ENCODE results near the gene NDFIP1. TPM values are rescaled to one million over a fixed set of nuclear protein-coding genes. Genes with fewer than 3 reads are reported as not detected.

The NDFIP1 gene
- total RNA-seq, 1 donor from 2014 or later = 43.3 TPM

DNA sequence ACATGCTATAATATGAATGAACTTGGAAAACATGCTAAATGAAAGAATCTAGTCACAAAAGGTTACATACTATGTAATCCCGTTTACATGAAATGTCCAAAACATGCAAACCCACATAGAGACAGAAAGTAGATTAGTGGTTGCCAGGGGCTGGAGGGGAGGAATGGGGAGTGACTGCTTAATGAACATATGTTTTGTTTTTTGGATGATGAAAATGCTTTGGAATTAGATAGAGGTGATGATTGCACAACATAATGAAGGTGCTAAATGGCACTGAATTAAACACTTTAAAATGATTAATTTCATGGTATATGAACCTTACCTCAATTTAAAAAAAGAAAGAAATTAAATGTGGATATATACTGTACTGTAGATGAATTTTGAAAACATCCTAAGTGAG is 17.6 kb upstream of the NDFIP1 start:
- Histone ChIP-seq H3K4me1 (ENCODE audit: control insufficient read depth in 3 of 3, insufficient read depth in 3 of 3, low read length in 3 of 3) (peaks cover 12 to 21% (median 13%) of the 10 kb centered on the region in 3 donors), H3K4me3 (ENCODE audit: low read length in 3 of 3) (no peak overlapping the region), H3K27me3 (ENCODE audit: control insufficient read depth in 3 of 3, insufficient read depth in 3 of 3, low read length in 3 of 3) (no peaks in the 10 kb centered on the region), H3K27ac (ENCODE audit: low read depth, low read length) (no peak overlapping the region), H3K36me3 (ENCODE audit: control insufficient read depth in 3 of 3, insufficient read depth in 3 of 3, low read length in 3 of 3) (no peaks in the 10 kb centered on the region), H3K9me3 (ENCODE audit: control insufficient read depth in 3 of 3, low read length in 3 of 3) (no peaks in the 10 kb centered on the region), H3K9ac (ENCODE audit: low read depth in 1 of 3, low read length in 3 of 3) (no peak overlapping the region)

DNA sequence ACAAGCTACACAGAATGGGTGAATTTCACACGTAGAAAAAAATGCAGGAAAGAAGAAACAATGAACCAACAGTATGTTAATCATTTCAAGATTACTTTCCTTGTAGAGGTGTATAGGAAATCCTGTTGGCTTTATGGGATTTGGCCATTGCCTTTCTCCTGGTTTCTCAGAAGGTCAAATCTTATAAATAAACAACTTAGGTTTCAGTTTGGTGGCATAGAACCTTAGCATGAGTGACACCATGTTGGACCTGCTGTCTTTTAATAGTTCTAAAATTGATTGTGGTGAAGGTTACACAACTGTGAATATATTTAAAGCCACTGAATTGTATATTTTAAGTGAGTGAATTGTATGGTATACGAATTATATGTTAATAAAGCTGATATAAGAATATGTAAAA is 16.7 kb upstream of the NDFIP1 start:
- no peak overlapping the region for H3K27ac ChIP-seq (ENCODE audit: low read depth, low read length)
- no peaks in the 10 kb centered on the region for H3K9me3 ChIP-seq (ENCODE audit: control insufficient read depth in 3 of 3, low read length in 3 of 3)
- no peaks in the 10 kb centered on the region for H3K36me3 ChIP-seq (ENCODE audit: control insufficient read depth in 3 of 3, insufficient read depth in 3 of 3, low read length in 3 of 3)
- H3K27me3 ChIP-seq (ENCODE audit: control insufficient read depth in 3 of 3, insufficient read depth in 3 of 3, low read length in 3 of 3) = no peaks in the 10 kb centered on the region
- H3K9ac ChIP-seq (ENCODE audit: low read depth in 1 of 3, low read length in 3 of 3) = no peak overlapping the region
- peaks cover 12 to 21% (median 13%) of the 10 kb centered on the region in 3 donors for H3K4me1 ChIP-seq (ENCODE audit: control insufficient read depth in 3 of 3, insufficient read depth in 3 of 3, low read length in 3 of 3)
- no peak overlapping the region for H3K4me3 ChIP-seq (ENCODE audit: low read length in 3 of 3)

DNA sequence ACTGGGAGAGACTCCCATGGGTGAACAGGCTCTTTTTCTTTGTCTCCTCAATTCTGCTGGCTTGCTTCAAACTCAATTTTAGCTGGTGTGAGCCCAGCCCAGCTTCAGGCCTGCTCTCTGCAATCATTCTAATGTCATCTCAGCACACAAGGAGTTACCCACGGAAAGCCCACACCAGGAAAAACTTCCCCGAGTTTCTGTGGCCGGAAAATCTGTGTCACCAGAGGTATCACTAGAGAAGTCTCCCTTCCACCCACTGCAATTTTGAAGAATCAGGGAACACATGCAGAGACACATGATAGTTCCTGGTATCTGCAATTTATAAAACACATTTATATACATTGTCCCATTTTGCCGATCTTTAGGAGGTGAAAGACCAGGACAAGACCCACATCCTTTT is 13.5 kb upstream of the NDFIP1 start:
- Histone ChIP-seq H3K4me3 (ENCODE audit: low read length in 3 of 3) (peak overlapping the region in 1 of 3 donors; percentile 17), H3K27ac (ENCODE audit: low read depth, low read length) (peak overlapping the region; percentile 16), H3K36me3 (ENCODE audit: control insufficient read depth in 3 of 3, insufficient read depth in 3 of 3, low read length in 3 of 3) (no peaks in the 10 kb centered on the region), H3K9ac (ENCODE audit: low read depth in 1 of 3, low read length in 3 of 3) (peak overlapping the region in 2 of 3 donors; percentile 4), H3K4me1 (ENCODE audit: control insufficient read depth in 3 of 3, insufficient read depth in 3 of 3, low read length in 3 of 3) (peaks cover 11 to 13% (median 12%) of the 10 kb centered on the region in 3 donors), H3K27me3 (ENCODE audit: control insufficient read depth in 3 of 3, insufficient read depth in 3 of 3, low read length in 3 of 3) (no peaks in the 10 kb centered on the region), H3K9me3 (ENCODE audit: control insufficient read depth in 3 of 3, low read length in 3 of 3) (no peaks in the 10 kb centered on the region)

DNA sequence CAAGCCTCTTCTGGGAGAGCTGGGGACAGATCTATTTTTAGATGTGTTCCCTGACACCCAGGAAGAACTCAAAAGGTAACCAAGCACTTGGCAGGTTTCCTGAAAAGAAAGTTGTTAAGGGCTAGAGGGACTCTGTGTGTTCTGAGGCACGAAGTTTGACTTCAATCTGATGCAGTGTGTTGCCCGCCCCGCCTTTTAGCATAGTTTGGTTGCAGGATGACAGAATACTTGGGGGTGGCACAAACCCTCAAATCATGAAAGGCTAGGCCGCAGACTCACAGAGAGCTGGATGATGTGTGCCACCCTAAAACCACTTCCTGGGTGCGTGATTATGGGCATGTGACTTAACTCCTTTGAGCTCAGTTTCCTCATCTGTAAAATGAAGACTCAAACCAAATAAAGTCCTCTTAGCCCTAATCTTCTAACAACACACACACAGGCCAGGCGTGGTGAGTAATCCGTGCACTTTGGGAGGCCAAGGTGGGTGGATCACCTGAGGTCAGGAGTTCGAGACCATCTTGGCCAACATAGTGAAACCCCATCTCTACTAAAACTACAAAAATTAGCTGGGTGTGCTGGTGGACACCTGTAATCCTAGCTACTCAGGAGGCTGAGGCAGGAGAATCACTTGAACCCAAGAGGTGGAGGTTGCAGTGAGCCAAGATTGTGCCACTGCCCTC is 12.8 kb upstream of the NDFIP1 start:
- H3K27me3 ChIP-seq (ENCODE audit: control insufficient read depth in 3 of 3, insufficient read depth in 3 of 3, low read length in 3 of 3) = no peaks in the 10 kb centered on the region
- H3K9ac ChIP-seq (ENCODE audit: low read depth in 1 of 3, low read length in 3 of 3) = peak overlapping the region; percentile 4 to 47 (median 4)
- H3K9me3 ChIP-seq (ENCODE audit: control insufficient read depth in 3 of 3, low read length in 3 of 3) = no peaks in the 10 kb centered on the region
- no peaks in the 10 kb centered on the region for H3K36me3 ChIP-seq (ENCODE audit: control insufficient read depth in 3 of 3, insufficient read depth in 3 of 3, low read length in 3 of 3)
- peaks cover 11 to 13% (median 12%) of the 10 kb centered on the region in 3 donors for H3K4me1 ChIP-seq (ENCODE audit: control insufficient read depth in 3 of 3, insufficient read depth in 3 of 3, low read length in 3 of 3)
- H3K27ac ChIP-seq (ENCODE audit: low read depth, low read length) = peak overlapping the region; percentile 16
- peak overlapping the region in 1 of 3 donors; percentile 17 for H3K4me3 ChIP-seq (ENCODE audit: low read length in 3 of 3)

DNA sequence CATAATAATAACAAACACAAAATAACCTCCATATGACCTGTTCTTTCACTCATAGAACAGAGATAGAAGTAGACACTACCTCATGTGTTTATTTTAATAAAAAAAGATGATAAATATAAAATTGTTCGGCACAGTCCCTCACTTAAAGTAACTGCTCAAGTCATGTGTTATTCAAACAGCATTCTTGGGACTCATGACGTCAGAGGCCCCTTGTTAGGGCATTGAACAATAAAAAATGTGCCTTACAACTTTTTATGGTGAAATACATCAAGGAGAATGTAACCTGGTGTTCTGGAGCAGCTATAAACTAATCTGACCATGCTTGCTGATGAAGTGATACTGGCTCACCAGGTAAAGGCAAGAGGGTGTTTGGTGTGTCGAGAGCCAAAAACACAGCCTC is 12.2 kb upstream of the NDFIP1 start:
- H3K36me3 ChIP-seq (ENCODE audit: control insufficient read depth in 3 of 3, insufficient read depth in 3 of 3, low read length in 3 of 3) = no peaks in the 10 kb centered on the region
- no peak overlapping the region for H3K4me3 ChIP-seq (ENCODE audit: low read length in 3 of 3)
- no peak overlapping the region for H3K27ac ChIP-seq (ENCODE audit: low read depth, low read length)
- H3K9me3 ChIP-seq (ENCODE audit: control insufficient read depth in 3 of 3, low read length in 3 of 3) = no peaks in the 10 kb centered on the region
- no peaks in the 10 kb centered on the region for H3K27me3 ChIP-seq (ENCODE audit: control insufficient read depth in 3 of 3, insufficient read depth in 3 of 3, low read length in 3 of 3)
- H3K4me1 ChIP-seq (ENCODE audit: control insufficient read depth in 3 of 3, insufficient read depth in 3 of 3, low read length in 3 of 3) = peaks cover 11 to 13% (median 12%) of the 10 kb centered on the region in 3 donors
- no peak overlapping the region for H3K9ac ChIP-seq (ENCODE audit: low read depth in 1 of 3, low read length in 3 of 3)

DNA sequence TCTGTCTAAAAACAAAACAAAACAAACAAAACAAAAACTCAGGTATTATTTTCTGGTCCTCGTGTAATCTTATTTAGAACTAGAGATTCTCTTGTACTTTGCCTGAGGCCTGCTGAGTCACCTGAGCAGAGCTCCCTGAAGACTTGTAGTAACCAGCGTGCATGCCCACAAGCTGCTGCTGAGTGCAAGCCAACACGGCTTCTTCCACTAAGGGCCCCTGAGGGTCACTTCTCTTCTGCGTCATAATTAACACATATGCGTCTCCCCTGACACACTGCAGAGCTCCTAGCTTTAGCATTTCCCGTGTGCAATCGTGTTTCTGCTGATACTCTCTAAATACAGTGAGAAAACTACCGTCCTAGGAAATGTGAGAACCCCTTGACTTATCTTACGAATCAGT is 10.9 kb upstream of the NDFIP1 start:
- Histone ChIP-seq H3K4me3 (ENCODE audit: low read length in 3 of 3) (no peak overlapping the region), H3K27me3 (ENCODE audit: control insufficient read depth in 3 of 3, insufficient read depth in 3 of 3, low read length in 3 of 3) (no peaks in the 10 kb centered on the region)

DNA sequence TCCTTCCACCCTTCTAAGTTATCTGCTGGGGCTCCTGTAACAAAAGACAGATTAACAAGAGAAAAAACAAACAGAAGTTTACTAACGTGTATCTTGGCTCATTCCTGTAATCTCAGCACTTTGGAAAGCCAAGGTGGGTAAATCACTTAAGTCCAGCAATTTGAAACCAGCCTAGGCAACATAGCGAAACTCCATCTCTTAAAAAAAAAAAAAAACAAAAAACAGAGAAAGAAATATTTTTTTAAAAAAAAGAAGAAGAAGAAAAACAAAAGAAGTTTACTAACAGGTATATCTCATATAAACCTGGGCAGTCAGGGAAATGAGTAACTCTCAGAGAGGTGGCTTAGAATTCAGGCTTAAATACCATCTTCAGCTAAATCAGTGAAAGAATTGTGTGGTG is 10.3 kb upstream of the NDFIP1 start:
- H3K4me1 ChIP-seq (ENCODE audit: control insufficient read depth in 3 of 3, insufficient read depth in 3 of 3, low read length in 3 of 3) = peaks cover 11 to 13% (median 12%) of the 10 kb centered on the region in 3 donors
- no peak overlapping the region for H3K9ac ChIP-seq (ENCODE audit: low read depth in 1 of 3, low read length in 3 of 3)
- no peaks in the 10 kb centered on the region for H3K36me3 ChIP-seq (ENCODE audit: control insufficient read depth in 3 of 3, insufficient read depth in 3 of 3, low read length in 3 of 3)
- no peaks in the 10 kb centered on the region for H3K9me3 ChIP-seq (ENCODE audit: control insufficient read depth in 3 of 3, low read length in 3 of 3)
- H3K27me3 ChIP-seq (ENCODE audit: control insufficient read depth in 3 of 3, insufficient read depth in 3 of 3, low read length in 3 of 3) = no peaks in the 10 kb centered on the region
- H3K27ac ChIP-seq (ENCODE audit: low read depth, low read length) = no peak overlapping the region
- no peak overlapping the region for H3K4me3 ChIP-seq (ENCODE audit: low read length in 3 of 3)

More for the DNA sequence above, 10.9 kb upstream of the NDFIP1 start:
- Histone ChIP-seq H3K9ac (ENCODE audit: low read depth in 1 of 3, low read length in 3 of 3) (no peak overlapping the region), H3K4me1 (ENCODE audit: control insufficient read depth in 3 of 3, insufficient read depth in 3 of 3, low read length in 3 of 3) (peaks cover 11 to 13% (median 12%) of the 10 kb centered on the region in 3 donors), H3K36me3 (ENCODE audit: control insufficient read depth in 3 of 3, insufficient read depth in 3 of 3, low read length in 3 of 3) (no peaks in the 10 kb centered on the region), H3K9me3 (ENCODE audit: control insufficient read depth in 3 of 3, low read length in 3 of 3) (no peaks in the 10 kb centered on the region), H3K27ac (ENCODE audit: low read depth, low read length) (no peak overlapping the region)

DNA sequence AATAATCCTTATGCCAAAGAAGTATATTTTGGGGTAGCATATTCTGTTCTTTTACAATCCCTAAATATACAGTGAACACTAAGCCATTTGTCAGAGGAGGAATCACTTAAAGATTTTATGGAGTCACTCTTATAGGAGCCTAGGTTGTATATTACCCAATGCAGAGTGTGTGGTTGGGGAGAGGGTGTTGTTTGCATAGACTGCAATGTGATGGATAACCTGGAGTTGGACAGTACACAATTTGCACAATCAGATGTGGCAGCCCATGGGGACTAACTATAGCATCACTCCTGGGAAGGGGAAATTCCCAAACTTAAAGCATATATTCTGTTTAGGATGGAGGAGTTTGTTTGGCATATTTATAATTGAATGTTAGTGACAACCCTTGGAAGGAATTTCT is 9.6 kb upstream of the NDFIP1 start:
- H3K9me3 ChIP-seq (ENCODE audit: control insufficient read depth in 3 of 3, low read length in 3 of 3) = no peaks in the 10 kb centered on the region
- H3K4me1 ChIP-seq (ENCODE audit: control insufficient read depth in 3 of 3, insufficient read depth in 3 of 3, low read length in 3 of 3) = peaks cover 11 to 13% (median 12%) of the 10 kb centered on the region in 3 donors
- no peak overlapping the region for H3K27ac ChIP-seq (ENCODE audit: low read depth, low read length)
- no peaks in the 10 kb centered on the region for H3K27me3 ChIP-seq (ENCODE audit: control insufficient read depth in 3 of 3, insufficient read depth in 3 of 3, low read length in 3 of 3)
- H3K9ac ChIP-seq (ENCODE audit: low read depth in 1 of 3, low read length in 3 of 3) = no peak overlapping the region
- no peaks in the 10 kb centered on the region for H3K36me3 ChIP-seq (ENCODE audit: control insufficient read depth in 3 of 3, insufficient read depth in 3 of 3, low read length in 3 of 3)
- H3K4me3 ChIP-seq (ENCODE audit: low read length in 3 of 3) = no peak overlapping the region

DNA sequence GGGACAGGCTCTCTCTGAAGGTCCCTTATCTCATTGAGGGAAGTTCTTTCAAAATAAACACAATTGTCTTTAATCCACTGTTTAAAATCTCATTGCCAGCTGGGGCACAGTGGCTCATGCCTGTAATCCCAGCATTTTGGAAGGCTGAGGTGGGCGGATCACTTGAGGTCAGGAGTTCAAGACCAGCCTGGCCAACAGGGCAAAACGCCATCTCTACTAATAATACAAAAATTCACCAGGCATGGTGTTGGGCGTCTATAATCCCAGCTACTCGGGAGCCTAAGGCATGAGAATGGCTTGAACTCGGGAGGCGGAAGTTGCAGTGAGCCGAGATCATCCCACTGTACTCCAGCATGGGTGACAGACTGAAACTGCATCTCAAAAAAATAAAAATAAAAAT is 8.3 kb upstream of the NDFIP1 start:
- Histone ChIP-seq H3K9me3 (ENCODE audit: control insufficient read depth in 3 of 3, low read length in 3 of 3) (no peaks in the 10 kb centered on the region), H3K36me3 (ENCODE audit: control insufficient read depth in 3 of 3, insufficient read depth in 3 of 3, low read length in 3 of 3) (no peaks in the 10 kb centered on the region), H3K9ac (ENCODE audit: low read depth in 1 of 3, low read length in 3 of 3) (no peak overlapping the region), H3K27me3 (ENCODE audit: control insufficient read depth in 3 of 3, insufficient read depth in 3 of 3, low read length in 3 of 3) (no peaks in the 10 kb centered on the region), H3K27ac (ENCODE audit: low read depth, low read length) (no peak overlapping the region), H3K4me1 (ENCODE audit: control insufficient read depth in 3 of 3, insufficient read depth in 3 of 3, low read length in 3 of 3) (peaks cover 5 to 7% (median 6%) of the 10 kb centered on the region in 3 donors), H3K4me3 (ENCODE audit: low read length in 3 of 3) (no peak overlapping the region)

DNA sequence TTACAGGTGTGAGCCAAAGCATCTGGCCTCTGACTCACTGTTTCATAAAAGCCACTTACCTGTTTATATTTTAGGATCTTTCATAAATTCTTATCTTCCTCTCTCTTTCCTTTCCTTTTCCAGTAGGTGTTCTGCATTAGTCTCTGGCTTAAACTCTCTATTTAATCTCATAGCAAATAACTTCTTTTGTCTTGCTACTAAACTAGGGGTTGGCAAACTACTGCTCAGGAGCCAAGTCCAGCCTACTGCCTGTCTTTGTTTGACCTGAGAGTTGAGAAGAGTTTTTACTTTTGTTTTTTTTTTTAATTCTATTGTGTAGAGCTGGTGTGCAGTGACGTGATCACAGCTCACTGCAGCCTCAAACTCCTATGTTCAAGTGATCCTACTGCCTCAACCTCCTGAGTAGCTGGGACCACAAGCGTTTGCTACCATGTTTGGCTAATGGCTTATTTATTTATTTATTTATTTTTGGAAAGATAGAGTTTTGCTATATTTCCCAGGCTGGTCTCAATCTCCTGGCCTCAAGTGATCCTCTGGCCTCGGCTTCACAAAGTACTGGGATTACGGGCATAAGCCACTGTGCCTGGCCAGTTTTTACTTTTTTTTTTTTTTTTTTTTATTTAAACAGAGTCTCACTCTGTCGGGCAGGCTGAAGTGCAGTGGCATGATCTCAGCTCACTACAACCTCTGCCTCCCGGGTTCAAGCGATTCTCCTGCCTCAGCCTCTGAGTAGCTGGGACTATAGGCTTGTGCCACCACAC is 5.4 kb upstream of the NDFIP1 start:
- Histone ChIP-seq H3K36me3 (ENCODE audit: control insufficient read depth in 3 of 3, insufficient read depth in 3 of 3, low read length in 3 of 3) (no peaks in the 10 kb centered on the region), H3K27ac (ENCODE audit: low read depth, low read length) (no peak overlapping the region), H3K4me1 (ENCODE audit: control insufficient read depth in 3 of 3, insufficient read depth in 3 of 3, low read length in 3 of 3) (peaks cover under 1 to 1% (median 1%) of the 10 kb centered on the region in 3 donors), H3K9ac (ENCODE audit: low read depth in 1 of 3, low read length in 3 of 3) (no peak overlapping the region), H3K9me3 (ENCODE audit: control insufficient read depth in 3 of 3, low read length in 3 of 3) (no peaks in the 10 kb centered on the region), H3K27me3 (ENCODE audit: control insufficient read depth in 3 of 3, insufficient read depth in 3 of 3, low read length in 3 of 3) (no peaks in the 10 kb centered on the region), H3K4me3 (ENCODE audit: low read length in 3 of 3) (no peak overlapping the region)
